K562 (cell line): ENCODE data around the gene AFDN. TPM values are rescaled to one million over a fixed set of nuclear protein-coding genes. Genes with fewer than 3 reads are reported as not detected.

Experiments used
- ATAC-seq: fragments of 200-7000 bp; cut with Tn5 transposase; 3 replicates; pipeline ENCODE4 v1.9.1; 2020; ENCODE audit warnings: moderate library complexity
- BruUV-seq: library from RNA; stranded (reverse); fragments of 400-500 nt; replicated peaks from 2 replicates; lab custom pipeline; 2021; lab: Mats Ljungman, UMichigan
- CTCF ChIA-PET: fragments of 300-600 bp; formaldehyde crosslinking; extraction: SDS; loops from one replicate; lab custom pipeline; 2021; ENCODE audit warnings: low intra/inter-chr PET ratio; lab: Yijun Ruan, JAX
- POLR2A ChIA-PET: fragments of 300-600, 350-650 bp; sonication (Branson Sonifier 250); formaldehyde crosslinking; extraction: SDS; loops from one replicate; lab custom pipeline; 2021; ENCODE audit warnings: antibody characterized with exemption, inconsistent platforms; lab: Yijun Ruan, JAX
- DNase-seq, 4 experiments: peaks; one replicate each; pipeline versions ENCODE4 v3.0.0 to v3.0.0-alpha.2; 2011 to 2018; ENCODE audit warnings: low spot score in 3 of 4, mixed read lengths in 3 of 4; ENCODE audit errors: extremely low read depth in 1 of 4
- FAIRE-seq: peaks from 2 replicates; lab custom pipeline; 2011; peaks lifted over from hg19 to GRCh38; lab: Jason Lieb, UNC
- H2AFZ ChIP-seq: 2 replicates; pipeline ENCODE4 v1.6.0; 2011; ENCODE audit warnings: low read depth, low read length, control low read depth, inconsistent platforms
- H3K27ac ChIP-seq: fragments of 200-600 bp; 3 replicates; pipeline ENCODE4 v1.8.0; 2011; ENCODE audit warnings: low read depth, mild to moderate bottlenecking, control low read depth, inconsistent platforms, low read length, moderate library complexity, mixed read lengths; ENCODE audit errors: extremely low read depth
- H3K27me3 ChIP-seq, 2 experiments: fragments of 300-600 bp in 1 of 2; 2 replicates in 1 of 2; 3 replicates in 1 of 2; pipeline versions ENCODE4 v1.6.0 to v1.8.0; 2011; ENCODE audit warnings: inconsistent platforms in 2 of 2, low read length in 2 of 2, mild to moderate bottlenecking in 1 of 2, mixed read lengths in 1 of 2, moderate library complexity in 1 of 2; ENCODE audit not compliant: control insufficient read depth in 2 of 2, insufficient read depth in 2 of 2
- H3K36me3 ChIP-seq: fragments of 300-600 bp; 3 replicates; pipeline ENCODE4 v1.8.0; 2011; ENCODE audit warnings: mild to moderate bottlenecking, low read length, inconsistent platforms; ENCODE audit not compliant: control insufficient read depth, insufficient read depth
- H3K4me1 ChIP-seq, 2 experiments: fragments of 200-600 bp in 1 of 2; replicated peaks in 1 of 2; 2 replicates in 1 of 2; 3 replicates in 1 of 2; pipeline versions ENCODE4 v1.5.1 to v1.8.0; 2011; ENCODE audit warnings: inconsistent platforms in 2 of 2, low read length in 2 of 2, mild to moderate bottlenecking in 1 of 2, mixed read lengths in 1 of 2, moderate library complexity in 1 of 2; ENCODE audit not compliant: control insufficient read depth in 2 of 2, insufficient read depth in 2 of 2
- H3K4me2 ChIP-seq: 2 replicates; pipeline ENCODE4 v1.6.1; 2011; ENCODE audit warnings: low read length, control low read depth, inconsistent platforms, mixed read lengths; ENCODE audit not compliant: insufficient read depth
- H3K4me3 ChIP-seq: fragments of 200-600 bp; sonication (generic), shearing (Covaris generic); 2 replicates; pipeline ENCODE4 v1.5.1; 2016; ENCODE audit warnings: control low read depth, inconsistent platforms
- H3K79me2 ChIP-seq: fragments of 200-600 bp; 3 replicates; pipeline ENCODE4 v1.8.0; 2011; ENCODE audit warnings: low read length, inconsistent platforms; ENCODE audit not compliant: control insufficient read depth, insufficient read depth
- H3K9ac ChIP-seq, 2 experiments: 2 replicates each; pipeline versions ENCODE4 v1.6.0 to v1.6.1; 2011; ENCODE audit warnings: low read depth in 2 of 2, low read length in 2 of 2, control low read depth in 1 of 2, inconsistent platforms in 1 of 2, mild to moderate bottlenecking in 1 of 2, mixed read lengths in 1 of 2; ENCODE audit not compliant: insufficient read depth in 1 of 2
- H3K9me1 ChIP-seq: one replicate; pipeline ENCODE4 v1.6.0; 2011; ENCODE audit warnings: inconsistent platforms, mild to moderate bottlenecking, low read length, moderate library complexity; ENCODE audit not compliant: control insufficient read depth, insufficient read depth
- H3K9me3 ChIP-seq: replicated peaks from 2 replicates; pipeline ENCODE4 v1.5.1; 2011; ENCODE audit warnings: low read depth, low read length, inconsistent platforms; ENCODE audit not compliant: control insufficient read depth, insufficient read depth
- H4K20me1 ChIP-seq: replicated peaks from 2 replicates; pipeline ENCODE4 v1.6.1; 2011; ENCODE audit warnings: low read length, inconsistent platforms, mixed read lengths; ENCODE audit not compliant: control insufficient read depth, insufficient read depth
- EP300 ChIP-seq: IDR thresholded peaks from 2 replicates; pipeline ENCODE4 v1.6.1; 2012; ENCODE audit warnings: low read length, improper control_type of control experiment
- MTF1 ChIP-seq: fragments of 250-450 bp; sonication (Bioruptor Pico); IDR thresholded peaks from 2 replicates; pipeline ENCODE4 v1.9.0; 2021; ENCODE audit warnings: moderate library complexity, mild to moderate bottlenecking, inconsistent platforms, borderline replicate concordance
- RCOR1 ChIP-seq, 2 experiments: IDR thresholded peaks; 2 replicates each; pipeline ENCODE4 v1.6.1; 2012; ENCODE audit warnings: low read depth in 2 of 2, low read length in 2 of 2, borderline replicate concordance in 1 of 2, improper control_type of control experiment in 1 of 2
- SMARCC2 ChIP-seq: fragments of 450-650 bp; IDR thresholded peaks from 2 replicates; pipeline ENCODE4 v1.6.1; 2017; ENCODE audit warnings: antibody characterized with exemption, moderate library complexity, mild to moderate bottlenecking, low read depth
- SP1 ChIP-seq: sonication (generic); formaldehyde crosslinking; IDR thresholded peaks from 2 replicates; pipeline ENCODE4 v1.8.1; 2022; ENCODE audit warnings: mild to moderate bottlenecking, missing genetic modification reagents
- WGBS: fragments of 100-300 bp; shearing (Covaris generic); methylation state at CpG from one replicate; pipeline ENCODE4 v1.1.6; 2016; ENCODE audit warnings: low coverage, mixed read lengths; ENCODE audit not compliant: insufficient coverage; ENCODE audit errors: missing lambda C conversion rate; 5-methylcytosine and 5-hydroxymethylcytosine counted together
- in situ Hi-C: fragments of 300-500 bp; cut with MboI; formaldehyde crosslinking; loops from 4 replicates; pipeline ENCODE4 v1.15.0; 2018; ENCODE audit warnings: inconsistent platforms, mixed read lengths
- intact Hi-C: fragments of 100-400 bp; cut with micrococcal nuclease; formaldehyde crosslinking; loops from 2 replicates; pipeline ENCODE4 v1.14.2; 2022
- polyA plus RNA-seq, 8 experiments: library from polyadenylated mRNA; depleted of rRNA in 4 of 8; stranded (reverse) in 5 of 8; unstranded in 3 of 8; fragments of >200 nt; fragmentation: Nextera tagmentation in 2 of 8; fragmentation: Illumina TruSeq in 1 of 8; extraction: Ambion mirVana in 2 of 8; extraction: Trizol in 1 of 8; gene quantifications; 2 replicates each; pipeline versions ENCODE4 v1.2.1 to v1.2.3, GENCODE V29; 2011 to 2014; ENCODE audit warnings: inconsistent platforms in 1 of 8, missing spikeins in 1 of 8
- total RNA-seq, 7 experiments: library from RNA; depleted of rRNA in 6 of 7; stranded (reverse); fragments of >200 nt in 6 of 7; fragmentation: Illumina TruSeq in 2 of 7; extraction: Trizol in 2 of 7; gene quantifications; 2 replicates each; pipeline versions ENCODE4 v1.2.1 to v1.2.3, GENCODE V29; 2011 to 2021; ENCODE audit warnings: low replicate concordance in 1 of 7
- TF ChIP-seq, protein P1 (sequence below), 2 experiments: fragments of 450-650 bp in 1 of 2; sonication (generic) in 1 of 2; formaldehyde crosslinking in 1 of 2; IDR thresholded peaks; 2 replicates each; pipeline versions ENCODE4 v1.7.1 to v1.9.0; 2016 to 2022; ENCODE audit warnings: inconsistent platforms in 1 of 2, mild to moderate bottlenecking in 1 of 2, missing genetic modification reagents in 1 of 2
- TF ChIP-seq, protein P2 (sequence below), 2 experiments: fragments of 450-650 bp in 1 of 2; sonication (generic) in 1 of 2; formaldehyde crosslinking in 1 of 2; IDR thresholded peaks in 1 of 2; conservative IDR thresholded peaks in 1 of 2; 2 replicates each; pipeline versions ENCODE4 v1.6.1 to v1.8.1; 2016 to 2023; ENCODE audit warnings: mild to moderate bottlenecking in 2 of 2, moderate library complexity in 2 of 2, inconsistent platforms in 1 of 2, missing genetic modification reagents in 1 of 2

Gene AFDN
- total and polyA plus RNA-seq, 9 of the 15 experiments (the other 6 are each of a cell fraction or from before 2014, with no cell fraction given), result 7.2 to 129 (median 105) TPM

DNA sequence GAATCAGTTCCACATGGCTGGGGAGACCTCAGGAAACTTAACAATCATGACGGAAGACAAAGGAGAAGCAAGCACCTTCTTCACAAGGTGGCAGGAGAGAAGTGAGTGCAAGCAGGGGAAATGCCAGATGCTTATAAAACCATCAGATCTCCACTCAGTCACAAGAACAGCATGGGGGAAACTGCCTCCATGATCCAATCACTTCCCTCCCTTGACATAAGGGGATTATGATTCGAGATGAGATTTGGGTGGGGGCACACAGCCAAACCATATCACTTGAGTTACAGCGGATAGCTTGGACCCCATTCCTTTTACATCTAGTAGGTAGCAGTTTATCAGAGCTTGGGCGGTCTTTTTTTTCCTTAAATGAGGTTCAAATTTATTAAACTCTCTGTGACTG lies 19.1 kb downstream of the AFDN start (continued):
- TF ChIP-seq RCOR1 (IDR thresholded peaks at IDR 0.05; ENCODE audit: borderline replicate concordance in 1 of 2, low read depth in 2 of 2, low read length in 2 of 2) (peak in 1 of 2 experiments; percentile 44; a peak in 1 of 4 replicates), SP1 (no peak)

DNA sequence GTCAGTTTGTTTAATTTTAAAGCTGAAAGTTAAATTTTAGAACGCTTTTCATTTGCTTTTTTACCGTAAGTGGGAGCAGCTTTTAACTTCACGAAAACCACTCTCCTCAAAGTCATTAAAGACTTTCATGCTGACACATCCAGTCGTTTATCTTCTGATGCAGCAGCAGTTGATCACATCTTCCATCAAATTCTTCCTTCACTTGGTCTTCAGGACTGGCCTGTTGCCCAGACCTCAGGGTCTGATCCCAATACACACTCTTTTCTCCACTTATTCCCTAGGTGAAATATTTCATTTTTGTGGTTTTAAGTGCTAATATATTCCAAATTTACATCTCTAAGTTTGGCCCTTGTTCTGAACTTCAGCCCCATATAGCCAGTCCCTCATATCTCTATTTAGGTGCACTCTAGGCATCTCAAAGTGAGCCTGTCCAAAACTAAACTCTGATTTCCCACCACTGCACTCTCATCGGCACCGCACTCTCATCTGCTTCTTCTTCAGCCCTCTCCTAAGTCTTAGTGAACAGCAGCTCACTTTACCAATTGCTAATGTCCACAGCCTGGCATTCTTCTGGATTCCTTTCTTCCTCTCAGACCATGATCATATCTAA lies 20.4 kb downstream of the AFDN start:
- ChIA-PET CTCF (no interaction called here), POLR2A (interaction anchor here (0.5 to 2.4 kb wide), 5 partner anchors 8 to 1101 kb away, joined by 3 to 14 read pairs (median 4); no protein-coding TSS in a partner anchor)
- Histone ChIP-seq H3K4me3 (no peak overlapping the region), H4K20me1 (peaks cover 9% of the 10 kb centered on the region), H3K4me1 (peaks cover 14 to 79% of the 10 kb centered on the region in 2 experiments), H3K9ac (peak overlapping the region in 1 of 2 experiments; percentile 3; a peak in 2 of 4 replicates), H3K9me3 (no peaks in the 10 kb centered on the region), H3K27me3 (no peaks in the 10 kb centered on the region), H3K36me3 (no peaks in the 10 kb centered on the region), H3K79me2 (peaks cover 100% of the 10 kb centered on the region), H3K9me1 (no peaks in the 10 kb centered on the region), H2AFZ (no peak overlapping the region), H3K4me2 (peak overlapping the region; percentile 9; the same call in 1 of the 2 replicates), H3K27ac (peak overlapping the region; percentile 63)
- FAIRE-seq, result peak; percentile 82
- WGBS, result under 1% methylated on average over 6 of the region's 6 CpGs
- BruUV-seq, result no TSS peak
- intact Hi-C loops, result no loop called here
- in situ Hi-C loops, result no loop called here
- peak; percentile 66 for ATAC-seq
- peak in 1 of 4 experiments; percentile 76 for DNase-seq
- TF ChIP-seq SMARCC2, result peak; percentile 15; the same call in 1 of the 2 replicates
- peak; percentile 80; the same call in 1 of the 2 replicates for TF ChIP-seq EP300
- TF ChIP-seq, protein P1, sequence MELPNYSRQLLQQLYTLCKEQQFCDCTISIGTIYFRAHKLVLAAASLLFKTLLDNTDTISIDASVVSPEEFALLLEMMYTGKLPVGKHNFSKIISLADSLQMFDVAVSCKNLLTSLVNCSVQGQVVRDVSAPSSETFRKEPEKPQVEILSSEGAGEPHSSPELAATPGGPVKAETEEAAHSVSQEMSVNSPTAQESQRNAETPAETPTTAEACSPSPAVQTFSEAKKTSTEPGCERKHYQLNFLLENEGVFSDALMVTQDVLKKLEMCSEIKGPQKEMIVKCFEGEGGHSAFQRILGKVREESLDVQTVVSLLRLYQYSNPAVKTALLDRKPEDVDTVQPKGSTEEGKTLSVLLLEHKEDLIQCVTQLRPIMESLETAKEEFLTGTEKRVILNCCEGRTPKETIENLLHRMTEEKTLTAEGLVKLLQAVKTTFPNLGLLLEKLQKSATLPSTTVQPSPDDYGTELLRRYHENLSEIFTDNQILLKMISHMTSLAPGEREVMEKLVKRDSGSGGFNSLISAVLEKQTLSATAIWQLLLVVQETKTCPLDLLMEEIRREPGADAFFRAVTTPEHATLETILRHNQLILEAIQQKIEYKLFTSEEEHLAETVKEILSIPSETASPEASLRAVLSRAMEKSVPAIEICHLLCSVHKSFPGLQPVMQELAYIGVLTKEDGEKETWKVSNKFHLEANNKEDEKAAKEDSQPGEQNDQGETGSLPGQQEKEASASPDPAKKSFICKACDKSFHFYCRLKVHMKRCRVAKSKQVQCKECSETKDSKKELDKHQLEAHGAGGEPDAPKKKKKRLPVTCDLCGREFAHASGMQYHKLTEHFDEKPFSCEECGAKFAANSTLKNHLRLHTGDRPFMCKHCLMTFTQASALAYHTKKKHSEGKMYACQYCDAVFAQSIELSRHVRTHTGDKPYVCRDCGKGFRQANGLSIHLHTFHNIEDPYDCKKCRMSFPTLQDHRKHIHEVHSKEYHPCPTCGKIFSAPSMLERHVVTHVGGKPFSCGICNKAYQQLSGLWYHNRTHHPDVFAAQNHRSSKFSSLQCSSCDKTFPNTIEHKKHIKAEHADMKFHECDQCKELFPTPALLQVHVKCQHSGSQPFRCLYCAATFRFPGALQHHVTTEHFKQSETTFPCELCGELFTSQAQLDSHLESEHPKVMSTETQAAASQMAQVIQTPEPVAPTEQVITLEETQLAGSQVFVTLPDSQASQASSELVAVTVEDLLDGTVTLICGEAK (IDR thresholded peaks at IDR 0.05), result peak; percentile 12; the same call in 1 of the 2 replicates
- TF ChIP-seq, protein P1 (CRISPR knock-in tag; IDR thresholded peaks at IDR 0.05), result no peak
- TF ChIP-seq, protein P2, sequence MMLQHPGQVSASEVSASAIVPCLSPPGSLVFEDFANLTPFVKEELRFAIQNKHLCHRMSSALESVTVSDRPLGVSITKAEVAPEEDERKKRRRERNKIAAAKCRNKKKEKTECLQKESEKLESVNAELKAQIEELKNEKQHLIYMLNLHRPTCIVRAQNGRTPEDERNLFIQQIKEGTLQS (IDR thresholded peaks at IDR 0.05), result peak; percentile 56; the same call in 1 of the 2 replicates
- TF ChIP-seq, protein P2 (CRISPR knock-in tag; conservative IDR thresholded peaks at IDR 0.05), result no peak
- no peak for TF ChIP-seq MTF1 (CRISPR knock-in tag)
